Loucy (cell line): ENCODE data around the gene HNRNPH3.

ENCODE experiments used
- H2AFZ ChIP-seq: fragments of 200-600 bp; sonication (generic); 2 replicates; pipeline ENCODE4 v1.6.0; 2016; ENCODE audit warnings: antibody characterized with exemption, mild to moderate bottlenecking, low read length, moderate library complexity
- H3F3A ChIP-seq: fragments of 200-600 bp; 2 replicates; pipeline ENCODE4 v1.6.0; 2016; ENCODE audit warnings: antibody characterized with exemption, low read depth, mild to moderate bottlenecking
- H3K27me3 ChIP-seq: fragments of 200-600 bp; sonication (generic); 2 replicates; pipeline ENCODE4 v1.6.1; 2014; ENCODE audit warnings: low read length, mild to moderate bottlenecking; ENCODE audit not compliant: insufficient read depth, poor library complexity, severe bottlenecking
- H3K36me3 ChIP-seq: fragments of 200-600 bp; sonication (generic); 2 replicates; pipeline ENCODE4 v1.6.1; 2016; ENCODE audit warnings: low read length; ENCODE audit not compliant: insufficient read depth
- H3K4me1 ChIP-seq: fragments of 200-600 bp; sonication (generic); 2 replicates; pipeline ENCODE4 v1.5.1; 2014; ENCODE audit warnings: low read length, mild to moderate bottlenecking; ENCODE audit not compliant: insufficient read depth, poor library complexity, severe bottlenecking
- H3K4me2 ChIP-seq: fragments of 200-600 bp; sonication (generic); 2 replicates; pipeline ENCODE4 v1.6.0; 2014; ENCODE audit warnings: antibody characterized with exemption, low read length, low read depth, mild to moderate bottlenecking; ENCODE audit not compliant: poor library complexity, severe bottlenecking
- H3K4me3 ChIP-seq: fragments of 200-600 bp; sonication (generic); 2 replicates; pipeline ENCODE4 v1.5.1; 2014; ENCODE audit warnings: low read length, mild to moderate bottlenecking, mixed read lengths; ENCODE audit not compliant: poor library complexity, severe bottlenecking
- H3K79me2 ChIP-seq: fragments of 200-600 bp; sonication (generic); 2 replicates; pipeline ENCODE4 v1.6.1; 2014; ENCODE audit warnings: low read length; ENCODE audit not compliant: insufficient read depth
- H3K9ac ChIP-seq: fragments of 200-600 bp; sonication (generic); 2 replicates; pipeline ENCODE4 v1.6.0; 2014; ENCODE audit warnings: mild to moderate bottlenecking, low read depth, low read length, moderate library complexity; ENCODE audit not compliant: poor library complexity, severe bottlenecking
- H3K9me2 ChIP-seq: fragments of 200-600 bp; sonication (generic); replicated peaks from 2 replicates; pipeline ENCODE4 v1.6.1; 2016; ENCODE audit warnings: low read depth, low read length, mixed read lengths
- H3K9me3 ChIP-seq: fragments of 200-600 bp; sonication (generic); 2 replicates; pipeline ENCODE4 v1.6.1; 2014; ENCODE audit warnings: mild to moderate bottlenecking, antibody characterized with exemption, low read length, low read depth; ENCODE audit not compliant: insufficient read depth
- H4K20me1 ChIP-seq: fragments of 200-600 bp; sonication (generic); 2 replicates; pipeline ENCODE4 v1.6.0; 2014; ENCODE audit warnings: antibody characterized with exemption, low read length, mild to moderate bottlenecking; ENCODE audit not compliant: insufficient read depth, poor library complexity, severe bottlenecking
- CTCF ChIP-seq: fragments of 200-600 bp; sonication (generic); conservative IDR thresholded peaks from 2 replicates; pipeline ENCODE4 v1.5.1; 2014; ENCODE audit warnings: mild to moderate bottlenecking, antibody characterized with exemption, low read length
- EZH2phosphoT487 ChIP-seq: fragments of 200-600 bp; IDR thresholded peaks from 2 replicates; pipeline ENCODE4 v1.6.1; 2018; ENCODE audit warnings: antibody characterized with exemption, mild to moderate bottlenecking, moderate library complexity, borderline replicate concordance

The HNRNPH3 gene

DNA sequence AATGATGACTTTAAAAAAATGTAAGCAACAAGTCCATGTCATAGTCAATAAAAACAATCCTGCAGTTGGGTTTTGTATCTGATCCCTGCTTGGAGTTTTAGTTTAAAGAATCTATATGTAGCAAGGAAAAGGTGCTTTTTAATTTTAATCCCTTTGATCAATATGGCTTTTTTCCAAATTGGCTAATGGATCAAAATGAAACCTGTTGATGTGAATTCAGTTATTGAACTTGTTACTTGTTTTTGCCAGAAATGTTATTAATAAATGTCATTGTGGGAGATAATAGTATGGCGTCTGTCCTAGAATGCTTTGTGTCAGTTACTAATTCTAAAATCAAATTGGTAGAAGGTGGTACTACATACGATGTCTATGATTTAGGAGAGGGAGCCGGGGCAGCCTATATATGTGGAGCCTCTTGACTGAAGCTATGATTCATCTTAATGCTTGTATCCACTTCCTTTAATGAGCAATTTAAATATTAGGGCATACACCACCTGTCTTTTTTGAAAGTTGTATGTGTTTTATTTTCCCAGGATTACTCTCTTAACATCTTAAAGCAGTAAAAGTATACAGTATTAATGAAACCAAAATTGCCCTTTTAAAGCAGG lies 11.1 kb downstream of the HNRNPH3 start:
- peaks cover 31% of the 10 kb centered on the region; the same call in 1 of the 2 replicates for H3F3A ChIP-seq
- no peak overlapping the region for H3K9ac ChIP-seq
- peaks cover 29% of the 10 kb centered on the region for H3K4me1 ChIP-seq
- peaks cover 62% of the 10 kb centered on the region for H3K79me2 ChIP-seq
- no peaks in the 10 kb centered on the region for H3K9me3 ChIP-seq
- peaks cover 78% of the 10 kb centered on the region for H3K36me3 ChIP-seq
- TF ChIP-seq EZH2phosphoT487 (no peak), CTCF (no peak)
- no peaks in the 10 kb centered on the region for H3K9me2 ChIP-seq
- H2AFZ ChIP-seq = no peak overlapping the region
- no peak overlapping the region for H3K4me3 ChIP-seq
- H4K20me1 ChIP-seq = peaks cover 64% of the 10 kb centered on the region
- no peak overlapping the region for H3K4me2 ChIP-seq
- no peaks in the 10 kb centered on the region for H3K27me3 ChIP-seq

DNA sequence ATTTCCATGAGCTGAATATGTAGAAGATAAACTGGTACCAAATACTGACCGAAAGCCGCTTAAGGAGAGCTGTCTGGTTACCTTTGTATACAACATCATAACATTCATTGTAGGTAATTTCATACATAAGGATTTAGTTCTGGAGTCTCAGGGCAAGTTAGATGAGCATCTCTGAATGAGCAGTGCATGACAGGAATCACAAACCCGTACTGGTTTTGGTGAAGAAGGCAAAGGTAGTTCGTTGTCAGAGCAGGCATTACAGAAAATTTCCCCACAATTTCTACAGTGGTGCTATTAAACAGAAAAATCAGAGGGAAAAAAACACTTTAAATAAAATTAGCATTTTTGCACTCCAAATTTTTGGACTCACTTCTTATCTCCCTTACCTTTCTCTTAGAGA lies 13.8 kb downstream of the HNRNPH3 start:
- peaks cover 38% of the 10 kb centered on the region for H4K20me1 ChIP-seq
- TF ChIP-seq EZH2phosphoT487 (no peak), CTCF (no peak)
- peaks cover 5% of the 10 kb centered on the region for H3K4me1 ChIP-seq
- no peaks in the 10 kb centered on the region for H3K9me2 ChIP-seq
- no peak overlapping the region for H3K9ac ChIP-seq
- no peaks in the 10 kb centered on the region for H3K27me3 ChIP-seq
- no peaks in the 10 kb centered on the region for H3K9me3 ChIP-seq
- no peak overlapping the region for H3K4me3 ChIP-seq
- peaks cover 36% of the 10 kb centered on the region for H3K79me2 ChIP-seq
- peaks cover 31% of the 10 kb centered on the region; the same call in 1 of the 2 replicates for H3F3A ChIP-seq
- no peak overlapping the region for H2AFZ ChIP-seq
- H3K36me3 ChIP-seq = peaks cover 52% of the 10 kb centered on the region
- no peak overlapping the region for H3K4me2 ChIP-seq

DNA sequence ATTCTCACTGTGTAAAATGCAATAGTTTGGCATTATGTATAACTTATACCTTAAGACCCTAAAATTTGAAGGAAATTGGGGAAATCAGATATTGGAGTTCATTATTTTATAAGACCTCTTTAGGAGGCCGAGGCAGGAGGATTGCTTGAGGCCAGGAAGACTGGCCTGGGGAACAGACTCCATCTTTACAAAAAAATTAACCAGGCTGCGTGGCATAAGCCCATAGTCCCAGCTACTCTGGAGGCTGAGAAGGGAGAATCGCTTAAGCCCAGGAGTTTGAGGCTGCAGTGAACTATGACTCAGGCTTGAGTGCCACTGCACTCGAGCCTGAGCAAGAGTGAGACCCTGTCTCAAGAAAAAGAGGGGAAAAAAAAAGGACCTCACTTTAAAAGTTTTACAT lies 14.9 kb downstream of the HNRNPH3 start:
- H4K20me1 ChIP-seq = peaks cover 27% of the 10 kb centered on the region
- TF ChIP-seq EZH2phosphoT487 (no peak), CTCF (no peak)
- no peaks in the 10 kb centered on the region for H3K9me3 ChIP-seq
- no peaks in the 10 kb centered on the region for H3K27me3 ChIP-seq
- H3K9me2 ChIP-seq = no peaks in the 10 kb centered on the region
- H3K4me3 ChIP-seq = no peak overlapping the region
- H3K4me1 ChIP-seq = no peaks in the 10 kb centered on the region
- peaks cover 27% of the 10 kb centered on the region; the same call in 1 of the 2 replicates for H3F3A ChIP-seq
- no peak overlapping the region for H2AFZ ChIP-seq
- peaks cover 41% of the 10 kb centered on the region for H3K36me3 ChIP-seq
- H3K4me2 ChIP-seq = no peak overlapping the region
- no peak overlapping the region for H3K9ac ChIP-seq
- peaks cover 25% of the 10 kb centered on the region for H3K79me2 ChIP-seq
